GM12891 (cell line): Measurements from ENCODE around the gene SEC22C.

Experiments used
- POLR2A ChIP-seq: IDR thresholded peaks from 2 replicates; pipeline ENCODE4 v1.6.1; 2011; ENCODE audit warnings: low read depth, low read length, control low read depth
- POLR2AphosphoS5 ChIP-seq: IDR thresholded peaks from 2 replicates; pipeline ENCODE4 v1.6.1; 2011; ENCODE audit warnings: low read depth, low read length, control low read depth
- SPI1 ChIP-seq: IDR thresholded peaks from 2 replicates; pipeline ENCODE4 v1.6.1; 2011; ENCODE audit warnings: low read depth, low read length, control low read depth
- TAF1 ChIP-seq: IDR thresholded peaks from 2 replicates; pipeline ENCODE4 v1.6.1; 2011; ENCODE audit warnings: low read depth, low read length, control low read depth

DNA sequence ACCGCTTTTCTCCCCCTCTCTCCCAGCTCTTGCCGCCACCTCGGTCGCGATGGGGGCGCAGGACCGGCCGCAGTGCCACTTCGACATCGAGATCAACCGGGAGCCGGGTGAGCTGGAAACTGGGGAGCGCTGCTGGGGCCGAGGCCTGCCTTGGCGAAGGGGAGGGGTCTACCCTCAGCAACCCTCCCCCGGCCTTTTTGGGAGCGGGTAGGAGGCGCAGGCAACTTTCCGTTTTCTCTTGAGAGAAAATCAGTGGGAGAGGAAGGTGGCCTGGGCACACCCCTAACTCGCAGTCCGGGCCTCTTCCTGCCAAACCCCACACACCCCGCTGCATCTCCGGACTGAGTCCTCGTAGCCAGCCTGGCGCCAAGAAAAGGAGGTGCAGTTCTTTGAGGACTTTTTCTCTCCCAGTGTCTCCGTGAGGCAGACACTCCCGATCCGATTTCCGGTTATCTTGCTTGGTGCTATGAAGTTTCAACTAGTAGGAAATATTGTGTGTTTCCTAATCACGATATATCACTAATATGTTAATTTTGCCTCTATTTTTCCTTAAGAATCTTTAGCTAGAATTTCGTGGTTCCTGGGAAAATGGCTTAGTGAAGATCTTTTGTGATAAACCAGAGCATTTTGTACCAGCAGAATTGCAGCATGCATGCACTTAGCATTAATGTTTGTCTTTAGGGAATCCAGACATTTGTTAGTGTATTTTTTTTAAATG, 19.4 kb upstream of the SEC22C start:
- TF ChIP-seq POLR2AphosphoS5 = no peak
- TF ChIP-seq POLR2A = peak; percentile 31; the same call in 1 of the 2 replicates
- no peak for TF ChIP-seq SPI1
- no peak for TF ChIP-seq TAF1
